Measurements from ENCODE around the gene COL12A1. TPM values are rescaled to one million over a fixed set of nuclear protein-coding genes. Genes with fewer than 3 reads are reported as not detected.

The COL12A1 gene
- total and polyA plus RNA-seq, 2 donors (not counting 1 experiment from before 2014, with no cell fraction given), result not detected

DNA sequence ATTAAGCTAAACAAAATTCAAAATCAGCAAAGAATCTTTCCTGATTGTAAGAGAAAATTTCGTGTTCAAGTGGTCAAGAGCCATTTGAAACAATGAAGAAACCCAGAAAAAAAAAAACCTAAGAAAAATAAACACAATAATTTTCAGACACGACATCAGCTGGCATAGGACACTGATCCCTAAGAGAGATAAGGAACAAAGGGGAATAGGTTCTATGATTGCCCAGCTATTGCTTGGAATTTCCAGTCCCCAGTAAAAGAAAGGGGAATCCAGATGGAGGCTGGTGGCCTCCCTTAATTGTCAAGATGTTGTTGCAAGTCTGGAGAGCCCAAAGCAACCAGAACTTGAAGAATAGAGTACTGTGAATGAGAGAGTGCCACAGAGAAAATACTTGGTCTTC, 48.5 kb downstream of the COL12A1 start:
- H3K4me1 ChIP-seq (ENCODE audit: control insufficient read depth in 2 of 2, insufficient read depth in 2 of 2, low read length in 2 of 2), result no peaks in the 10 kb centered on the region
- H3K36me3 ChIP-seq (replicated peaks in 1 of 2; ENCODE audit: control extremely low read depth in 1 of 2, control insufficient read depth in 1 of 2, extremely low read depth in 1 of 2, insufficient read depth in 2 of 2, low read length in 1 of 2), result no peaks in the 10 kb centered on the region
- POLR2A ChIA-PET, result no interaction called here
- H3K4me3 Mint-ChIP-seq, result no peak overlapping the region
- no peaks in the 10 kb centered on the region for H3K9me3 Mint-ChIP-seq (ENCODE audit: insufficient read depth)
- H3K27ac ChIP-seq (ENCODE audit: low read length in 2 of 2), result no peak overlapping the region
- no peaks in the 10 kb centered on the region for H3K4me1 Mint-ChIP-seq
- H2AFZ ChIP-seq (ENCODE audit: insufficient read depth, low read depth, low read length, poor library complexity, severe bottlenecking), result no peak overlapping the region
- TF ChIP-seq, protein P1, sequence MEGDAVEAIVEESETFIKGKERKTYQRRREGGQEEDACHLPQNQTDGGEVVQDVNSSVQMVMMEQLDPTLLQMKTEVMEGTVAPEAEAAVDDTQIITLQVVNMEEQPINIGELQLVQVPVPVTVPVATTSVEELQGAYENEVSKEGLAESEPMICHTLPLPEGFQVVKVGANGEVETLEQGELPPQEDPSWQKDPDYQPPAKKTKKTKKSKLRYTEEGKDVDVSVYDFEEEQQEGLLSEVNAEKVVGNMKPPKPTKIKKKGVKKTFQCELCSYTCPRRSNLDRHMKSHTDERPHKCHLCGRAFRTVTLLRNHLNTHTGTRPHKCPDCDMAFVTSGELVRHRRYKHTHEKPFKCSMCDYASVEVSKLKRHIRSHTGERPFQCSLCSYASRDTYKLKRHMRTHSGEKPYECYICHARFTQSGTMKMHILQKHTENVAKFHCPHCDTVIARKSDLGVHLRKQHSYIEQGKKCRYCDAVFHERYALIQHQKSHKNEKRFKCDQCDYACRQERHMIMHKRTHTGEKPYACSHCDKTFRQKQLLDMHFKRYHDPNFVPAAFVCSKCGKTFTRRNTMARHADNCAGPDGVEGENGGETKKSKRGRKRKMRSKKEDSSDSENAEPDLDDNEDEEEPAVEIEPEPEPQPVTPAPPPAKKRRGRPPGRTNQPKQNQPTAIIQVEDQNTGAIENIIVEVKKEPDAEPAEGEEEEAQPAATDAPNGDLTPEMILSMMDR (IDR thresholded peaks at IDR 0.05), result no peak
- no peak for TF ChIP-seq EZH2 (IDR thresholded peaks at IDR 0.05; ENCODE audit: borderline replicate concordance, insufficient read depth, low read depth, low read length, poor library complexity, severe bottlenecking)
- no peaks in the 10 kb centered on the region for H3K27me3 ChIP-seq (replicated peaks in 1 of 4; ENCODE audit: control extremely low read depth in 1 of 4, control insufficient read depth in 3 of 4, insufficient read depth in 4 of 4, low read length in 3 of 4)
- H4K20me1 ChIP-seq (ENCODE audit: control insufficient read depth, insufficient read depth, low read length, poor library complexity, severe bottlenecking), result no peaks in the 10 kb centered on the region
- H3K27me3 Mint-ChIP-seq, result peaks cover 11% of the 10 kb centered on the region
- no peak overlapping the region for H3K4me3 ChIP-seq (ENCODE audit: control extremely low read depth in 1 of 5, extremely low read depth in 1 of 5, insufficient read depth in 1 of 5, low read depth in 2 of 5, low read length in 4 of 5)
- WGBS (ENCODE audit: insufficient coverage), result no CpG with 5 or more reads among the region's 2 CpGs
- intact Hi-C loops (cut with micrococcal nuclease), result no loop called here
- no peaks in the 10 kb centered on the region for H3K9me3 ChIP-seq (ENCODE audit: control extremely low read depth in 1 of 3, control insufficient read depth in 2 of 3, insufficient read depth in 1 of 3, low read length in 2 of 3)
- H3K27ac Mint-ChIP-seq, result no peak overlapping the region
- CTCF ChIA-PET, result interaction anchor here (0.6 kb wide), 1 partner anchor 12 kb away, joined by 4 read pairs; no protein-coding TSS in a partner anchor
- no peak for ATAC-seq (ENCODE audit: low read depth)
- no peak for DNase-seq
- H3K79me2 ChIP-seq (ENCODE audit: control insufficient read depth, insufficient read depth, low read length), result no peaks in the 10 kb centered on the region
- H3K9ac ChIP-seq (ENCODE audit: low read length), result no peak overlapping the region
- H3K4me2 ChIP-seq (replicated peaks; ENCODE audit: low read depth, low read length, poor library complexity, severe bottlenecking), result no peak overlapping the region

DNA sequence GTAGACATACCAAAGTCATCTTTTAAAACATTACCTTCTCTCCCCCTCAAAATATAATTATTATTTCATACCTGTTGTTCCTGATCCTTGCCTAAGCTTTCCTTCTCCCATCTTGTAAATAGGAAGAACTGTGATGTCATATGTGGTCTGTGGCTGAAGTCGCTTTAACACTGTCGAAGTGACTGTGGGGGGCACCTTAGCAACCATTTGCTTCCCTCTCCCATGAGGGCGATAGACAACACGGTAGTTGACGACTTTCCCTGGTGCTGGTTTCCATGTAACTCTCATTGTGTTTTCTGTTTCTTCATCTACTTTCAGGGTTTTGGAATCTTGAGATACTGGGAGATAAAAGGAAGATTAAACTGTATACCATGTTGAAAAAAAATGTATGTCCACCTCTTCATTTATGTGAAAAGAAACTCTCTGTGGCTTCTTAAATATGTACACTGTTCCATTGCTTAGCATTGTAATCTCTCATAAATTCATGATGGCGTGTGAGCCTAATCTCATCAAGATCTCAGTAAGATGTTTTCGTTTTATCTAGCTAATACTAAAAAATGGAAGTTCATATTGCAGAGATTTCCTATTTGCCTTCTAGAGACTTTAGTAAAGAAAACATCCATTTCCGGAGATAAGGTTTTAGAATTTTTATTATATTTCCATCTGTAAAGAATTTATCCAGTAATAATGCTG, 49.5 kb downstream of the COL12A1 start:
- ChIA-PET CTCF (no interaction called here), POLR2A (no interaction called here)
- H3K4me1 ChIP-seq (ENCODE audit: control insufficient read depth in 2 of 2, insufficient read depth in 2 of 2, low read length in 2 of 2), result no peaks in the 10 kb centered on the region
- no peak overlapping the region for H3K4me3 Mint-ChIP-seq
- H3K27me3 ChIP-seq (replicated peaks in 1 of 4; ENCODE audit: control extremely low read depth in 1 of 4, control insufficient read depth in 3 of 4, insufficient read depth in 4 of 4, low read length in 3 of 4), result no peaks in the 10 kb centered on the region
- H3K4me2 ChIP-seq (replicated peaks; ENCODE audit: low read depth, low read length, poor library complexity, severe bottlenecking), result no peak overlapping the region
- H3K36me3 ChIP-seq (replicated peaks in 1 of 2; ENCODE audit: control extremely low read depth in 1 of 2, control insufficient read depth in 1 of 2, extremely low read depth in 1 of 2, insufficient read depth in 2 of 2, low read length in 1 of 2), result no peaks in the 10 kb centered on the region
- no peaks in the 10 kb centered on the region for H3K4me1 Mint-ChIP-seq
- H3K27ac Mint-ChIP-seq, result no peak overlapping the region
- no peaks in the 10 kb centered on the region for H4K20me1 ChIP-seq (ENCODE audit: control insufficient read depth, insufficient read depth, low read length, poor library complexity, severe bottlenecking)
- no peak overlapping the region for H3K4me3 ChIP-seq (ENCODE audit: control extremely low read depth in 1 of 5, extremely low read depth in 1 of 5, insufficient read depth in 1 of 5, low read depth in 2 of 5, low read length in 4 of 5)
- H3K27me3 Mint-ChIP-seq, result peaks cover 11% of the 10 kb centered on the region
- H3K27ac ChIP-seq (ENCODE audit: low read length in 2 of 2), result no peak overlapping the region
- no CpG with 5 or more reads among the region's 8 CpGs for WGBS (ENCODE audit: insufficient coverage)
- no peak overlapping the region for H2AFZ ChIP-seq (ENCODE audit: insufficient read depth, low read depth, low read length, poor library complexity, severe bottlenecking)
- TF ChIP-seq EZH2 (IDR thresholded peaks at IDR 0.05; ENCODE audit: borderline replicate concordance, insufficient read depth, low read depth, low read length, poor library complexity, severe bottlenecking), result no peak
- TF ChIP-seq, protein P1 (IDR thresholded peaks at IDR 0.05), result no peak
- intact Hi-C loops (cut with micrococcal nuclease), result no loop called here
- no peaks in the 10 kb centered on the region for H3K9me3 Mint-ChIP-seq (ENCODE audit: insufficient read depth)
- H3K9me3 ChIP-seq (ENCODE audit: control extremely low read depth in 1 of 3, control insufficient read depth in 2 of 3, insufficient read depth in 1 of 3, low read length in 2 of 3), result no peaks in the 10 kb centered on the region
- no peak overlapping the region for H3K9ac ChIP-seq (ENCODE audit: low read length)
- ATAC-seq (ENCODE audit: low read depth) (no peak), DNase-seq (no peak)
- H3K79me2 ChIP-seq (ENCODE audit: control insufficient read depth, insufficient read depth, low read length), result no peaks in the 10 kb centered on the region

Measured in B cell (primary cell).